HEK293T (cell line): Measurements from ENCODE around the gene LSMEM2.

Experiments used
- ARNT ChIP-seq: fragments of 450-650 bp; IDR thresholded peaks from 2 replicates; pipeline ENCODE4 v1.6.1; 2017; ENCODE audit warnings: mild to moderate bottlenecking
- BHLHE40 ChIP-seq: fragments of 450-650 bp; IDR thresholded peaks from 2 replicates; pipeline ENCODE4 v1.6.1; 2016; ENCODE audit warnings: mild to moderate bottlenecking, moderate library complexity, borderline replicate concordance
- ELF4 ChIP-seq: fragments of 450-650 bp; IDR thresholded peaks from 2 replicates; pipeline ENCODE4 v1.6.1; 2017; ENCODE audit warnings: antibody characterized with exemption
- FOXK2 ChIP-seq: fragments of 450-650 bp; IDR thresholded peaks from 2 replicates; pipeline ENCODE4 v1.6.1; 2016; ENCODE audit warnings: mild to moderate bottlenecking
- FOXM1 ChIP-seq: fragments of 450-650 bp; IDR thresholded peaks from 2 replicates; pipeline ENCODE4 v1.6.1; 2017; ENCODE audit warnings: mild to moderate bottlenecking, borderline replicate concordance
- SP1 ChIP-seq: fragments of 450-650 bp; IDR thresholded peaks from 2 replicates; pipeline ENCODE4 v1.6.1; 2017
- SUZ12 ChIP-seq: fragments of 450-650 bp; IDR thresholded peaks from 2 replicates; pipeline ENCODE4 v1.6.1; 2016; ENCODE audit warnings: mild to moderate bottlenecking
- TARDBP ChIP-seq: fragments of 450-650 bp; IDR thresholded peaks from 2 replicates; pipeline ENCODE4 v1.6.1; 2016
- TF ChIP-seq, protein P1 (sequence below): fragments of 450-650 bp; IDR thresholded peaks from 2 replicates; pipeline ENCODE4 v1.6.1; 2016

DNA sequence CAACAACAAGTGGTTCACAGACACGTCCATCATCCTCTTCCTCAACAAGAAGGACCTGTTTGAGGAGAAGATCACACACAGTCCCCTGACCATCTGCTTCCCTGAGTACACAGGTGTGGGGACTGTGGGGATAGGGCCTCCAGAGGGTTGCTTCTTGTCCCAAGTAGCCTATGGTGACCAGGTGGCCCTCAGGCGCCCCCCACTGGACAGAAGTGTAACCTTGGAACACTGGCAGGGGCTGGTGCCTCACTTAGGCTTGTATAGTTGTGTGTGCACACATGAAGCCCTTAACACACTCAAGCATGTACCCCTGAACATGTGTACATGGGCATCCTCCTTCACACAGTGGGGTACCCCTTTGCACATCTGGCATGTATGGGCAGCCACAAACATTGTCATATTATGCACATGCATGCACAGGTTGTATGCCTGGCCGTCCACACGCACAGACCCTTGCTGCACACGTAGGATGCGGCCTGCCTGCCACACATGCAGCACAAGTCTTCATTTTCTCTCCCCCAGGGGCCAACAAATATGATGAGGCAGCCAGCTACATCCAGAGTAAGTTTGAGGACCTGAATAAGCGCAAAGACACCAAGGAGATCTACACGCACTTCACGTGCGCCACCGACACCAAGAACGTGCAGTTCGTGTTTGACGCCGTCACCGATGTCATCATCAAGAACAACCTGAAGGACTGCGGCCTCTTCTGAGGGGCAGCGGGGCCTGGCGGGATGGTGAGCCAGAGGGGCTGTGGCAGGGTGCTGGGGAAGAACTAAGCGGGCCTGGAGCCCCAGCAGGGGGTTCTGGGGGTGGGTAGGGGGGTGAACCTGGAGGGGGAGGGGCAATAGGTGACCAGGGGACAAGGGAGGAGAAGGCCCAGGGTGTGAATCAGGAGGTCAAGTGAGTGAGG is 21.7 kb upstream of the LSMEM2 start:
- TF ChIP-seq SUZ12 (no peak), FOXM1 (no peak), SP1 (no peak), ELF4 (no peak), FOXK2 (no peak), TARDBP (no peak), BHLHE40 (no peak), ARNT (no peak)
- TF ChIP-seq, protein P1, sequence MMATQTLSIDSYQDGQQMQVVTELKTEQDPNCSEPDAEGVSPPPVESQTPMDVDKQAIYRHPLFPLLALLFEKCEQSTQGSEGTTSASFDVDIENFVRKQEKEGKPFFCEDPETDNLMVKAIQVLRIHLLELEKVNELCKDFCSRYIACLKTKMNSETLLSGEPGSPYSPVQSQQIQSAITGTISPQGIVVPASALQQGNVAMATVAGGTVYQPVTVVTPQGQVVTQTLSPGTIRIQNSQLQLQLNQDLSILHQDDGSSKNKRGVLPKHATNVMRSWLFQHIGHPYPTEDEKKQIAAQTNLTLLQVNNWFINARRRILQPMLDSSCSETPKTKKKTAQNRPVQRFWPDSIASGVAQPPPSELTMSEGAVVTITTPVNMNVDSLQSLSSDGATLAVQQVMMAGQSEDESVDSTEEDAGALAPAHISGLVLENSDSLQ = no peak
